Body of pancreas (tissue), 4 donors: ENCODE measurements around the gene TMEM225.
"Not testable (repeated sequence)": the region's sequence is repeated elsewhere in the genome, so short reads cannot be mapped to it uniquely, and the experiment has no call there.

ENCODE experiments used
- CTCF ChIP-seq, 7 experiments: fragments of 450-650 bp in 4 of 7; fragments of 200-600 bp in 3 of 7; sonication (generic) in 3 of 7; IDR thresholded peaks; one replicate each; pipeline ENCODE4 v1.5.1; 2016 to 2019; ENCODE audit warnings: antibody characterized with exemption in 7 of 7
- POLR2A ChIP-seq, 3 donors: fragments of 450-650 bp; IDR thresholded peaks; one replicate each; pipeline ENCODE4 v1.6.1; 2016; ENCODE audit warnings: antibody characterized with exemption in 3 of 3, mild to moderate bottlenecking in 2 of 3

- TF ChIP-seq CTCF, POLR2A (IDR thresholded peaks at IDR 0.05): not testable (repeated sequence)
Measured at GRCh38 chr11:123867795-123868194, 17.7 kb downstream of the TMEM225 start.
